ENCODE measurements around the gene INHA.

INHA gene

GRCh38 chr2:219566640-219567039 is 5.5 kb upstream of the INHA start:
- H3K4me1 ChIP-seq (ENCODE audit: control insufficient read depth, insufficient read depth, low read length): peaks cover 8% of the 10 kb centered on the region
- H3K9me3 ChIP-seq (ENCODE audit: control insufficient read depth, low read length): no peaks in the 10 kb centered on the region
- H3K36me3 ChIP-seq (ENCODE audit: control insufficient read depth, insufficient read depth, low read length): peaks cover 3% of the 10 kb centered on the region
- no peak overlapping the region for H3K4me3 ChIP-seq (ENCODE audit: insufficient read depth, low read depth, low read length)
- H3K27me3 ChIP-seq (ENCODE audit: control insufficient read depth, insufficient read depth, low read length, poor library complexity, severe bottlenecking): peaks cover 15% of the 10 kb centered on the region
- no peak overlapping the region for H3K27ac ChIP-seq (ENCODE audit: insufficient read depth, low read depth, low read length, poor library complexity, severe bottlenecking)
- 86 to 87% methylated on average over 11 of the region's 11 CpGs for WGBS, 2 experiments

GRCh38 chr2:219567131-219567530 is 5.0 kb upstream of the INHA start:
- H3K27me3 ChIP-seq (ENCODE audit: control insufficient read depth, insufficient read depth, low read length, poor library complexity, severe bottlenecking): peaks cover 15% of the 10 kb centered on the region
- 92 to 93% methylated on average over 18 of the region's 18 CpGs for WGBS, 2 experiments
- peaks cover 3% of the 10 kb centered on the region for H3K36me3 ChIP-seq (ENCODE audit: control insufficient read depth, insufficient read depth, low read length)

GRCh38 chr2:219567791-219568361 is 4.2 kb upstream of the INHA start:
- H3K9me3 ChIP-seq (ENCODE audit: control insufficient read depth, low read length): no peaks in the 10 kb centered on the region
- 93 to 94% methylated on average over 35 of the region's 35 CpGs for WGBS, 2 experiments
- H3K27ac ChIP-seq (ENCODE audit: insufficient read depth, low read depth, low read length, poor library complexity, severe bottlenecking): no peak overlapping the region
- peaks cover 15% of the 10 kb centered on the region for H3K27me3 ChIP-seq (ENCODE audit: control insufficient read depth, insufficient read depth, low read length, poor library complexity, severe bottlenecking)
- H3K36me3 ChIP-seq (ENCODE audit: control insufficient read depth, insufficient read depth, low read length): peaks cover 3% of the 10 kb centered on the region
- no peak overlapping the region for H3K4me3 ChIP-seq (ENCODE audit: insufficient read depth, low read depth, low read length)
- H3K4me1 ChIP-seq (ENCODE audit: control insufficient read depth, insufficient read depth, low read length): peaks cover 6% of the 10 kb centered on the region

More at GRCh38 chr2:219567131-219567530, 5.0 kb upstream of the INHA start:
- H3K4me1 ChIP-seq (ENCODE audit: control insufficient read depth, insufficient read depth, low read length): peaks cover 7% of the 10 kb centered on the region
- H3K9me3 ChIP-seq (ENCODE audit: control insufficient read depth, low read length): no peaks in the 10 kb centered on the region
- H3K4me3 ChIP-seq (ENCODE audit: insufficient read depth, low read depth, low read length): no peak overlapping the region
- no peak overlapping the region for H3K27ac ChIP-seq (ENCODE audit: insufficient read depth, low read depth, low read length, poor library complexity, severe bottlenecking)

GRCh38 chr2:219569041-219569440 is 3.1 kb upstream of the INHA start:
- H3K9me3 ChIP-seq (ENCODE audit: control insufficient read depth, low read length): no peaks in the 10 kb centered on the region
- H3K36me3 ChIP-seq (ENCODE audit: control insufficient read depth, insufficient read depth, low read length): peaks cover 3% of the 10 kb centered on the region
- H3K4me1 ChIP-seq (ENCODE audit: control insufficient read depth, insufficient read depth, low read length): peaks cover 6% of the 10 kb centered on the region
- no peak overlapping the region for H3K27ac ChIP-seq (ENCODE audit: insufficient read depth, low read depth, low read length, poor library complexity, severe bottlenecking)
- 89 to 90% methylated on average over 6 of the region's 6 CpGs for WGBS, 2 experiments
- no peak overlapping the region for H3K4me3 ChIP-seq (ENCODE audit: insufficient read depth, low read depth, low read length)
- H3K27me3 ChIP-seq (ENCODE audit: control insufficient read depth, insufficient read depth, low read length, poor library complexity, severe bottlenecking): peaks cover 15% of the 10 kb centered on the region

- Histone ChIP-seq H3K9me3 (ENCODE audit: control insufficient read depth, low read length) (no peaks in the 10 kb centered on the region), H3K27ac (ENCODE audit: insufficient read depth, low read depth, low read length, poor library complexity, severe bottlenecking) (no peak overlapping the region), H3K36me3 (ENCODE audit: control insufficient read depth, insufficient read depth, low read length) (peaks cover under 1% of the 10 kb centered on the region), H3K4me3 (ENCODE audit: insufficient read depth, low read depth, low read length) (peak overlapping the region; percentile 43), H3K4me1 (ENCODE audit: control insufficient read depth, insufficient read depth, low read length) (peaks cover 6% of the 10 kb centered on the region), H3K27me3 (ENCODE audit: control insufficient read depth, insufficient read depth, low read length, poor library complexity, severe bottlenecking) (peaks cover 15% of the 10 kb centered on the region)
- WGBS, 2 experiments: 82 to 87% methylated on average over 5 to 6 of the region's 6 CpGs
These were observed 2.5 kb upstream of the INHA start for GRCh38 chr2:219569635-219570034.

GRCh38 chr2:219570194-219570923 is 1.8 kb upstream of the INHA start:
- Histone ChIP-seq H3K36me3 (ENCODE audit: control insufficient read depth, insufficient read depth, low read length) (no peaks in the 10 kb centered on the region), H3K27me3 (ENCODE audit: control insufficient read depth, insufficient read depth, low read length, poor library complexity, severe bottlenecking) (peaks cover 15% of the 10 kb centered on the region), H3K9me3 (ENCODE audit: control insufficient read depth, low read length) (no peaks in the 10 kb centered on the region), H3K27ac (ENCODE audit: insufficient read depth, low read depth, low read length, poor library complexity, severe bottlenecking) (no peak overlapping the region), H3K4me3 (ENCODE audit: insufficient read depth, low read depth, low read length) (peak overlapping the region; percentile 43), H3K4me1 (ENCODE audit: control insufficient read depth, insufficient read depth, low read length) (peaks cover 6% of the 10 kb centered on the region)
- WGBS, 2 experiments: 10% methylated on average over 95 of the region's 95 CpGs

GRCh38 chr2:219570924-219571310 is 1.2 kb upstream of the INHA start:
- no peaks in the 10 kb centered on the region for H3K36me3 ChIP-seq (ENCODE audit: control insufficient read depth, insufficient read depth, low read length)
- H3K27me3 ChIP-seq (ENCODE audit: control insufficient read depth, insufficient read depth, low read length, poor library complexity, severe bottlenecking): peaks cover 15% of the 10 kb centered on the region
- peak overlapping the region; percentile 43 for H3K4me3 ChIP-seq (ENCODE audit: insufficient read depth, low read depth, low read length)
- no peaks in the 10 kb centered on the region for H3K9me3 ChIP-seq (ENCODE audit: control insufficient read depth, low read length)
- no peak overlapping the region for H3K27ac ChIP-seq (ENCODE audit: insufficient read depth, low read depth, low read length, poor library complexity, severe bottlenecking)
- H3K4me1 ChIP-seq (ENCODE audit: control insufficient read depth, insufficient read depth, low read length): peaks cover 9% of the 10 kb centered on the region
- 0% methylated on average over 55 of the region's 55 CpGs for WGBS, 2 experiments

GRCh38 chr2:219571311-219572236 is 536 bp upstream of the INHA start, which contains the start of gene OBSL1:
Gene OBSL1, minus strand, starts transcription at chr2:219571539. Its CDS starts 307 bp downstream, at chr2:219571232.
- 11 to 12% methylated on average over 41 to 42 of the region's 42 CpGs for WGBS, 2 experiments
- peaks cover 15% of the 10 kb centered on the region for H3K27me3 ChIP-seq (ENCODE audit: control insufficient read depth, insufficient read depth, low read length, poor library complexity, severe bottlenecking)
- H3K4me1 ChIP-seq (ENCODE audit: control insufficient read depth, insufficient read depth, low read length): peaks cover 16% of the 10 kb centered on the region
- H3K27ac ChIP-seq (ENCODE audit: insufficient read depth, low read depth, low read length, poor library complexity, severe bottlenecking): no peak within 1 kb of the TSS
- H3K9me3 ChIP-seq (ENCODE audit: control insufficient read depth, low read length): no peaks in the 10 kb centered on the region
- no peaks in the 10 kb centered on the region for H3K36me3 ChIP-seq (ENCODE audit: control insufficient read depth, insufficient read depth, low read length)
- peak within 1 kb of the TSS; percentile 43 for H3K4me3 ChIP-seq (ENCODE audit: insufficient read depth, low read depth, low read length)

- Histone ChIP-seq H3K27ac (ENCODE audit: insufficient read depth, low read depth, low read length, poor library complexity, severe bottlenecking) (no peak overlapping the region), H3K36me3 (ENCODE audit: control insufficient read depth, insufficient read depth, low read length) (no peaks in the 10 kb centered on the region), H3K9me3 (ENCODE audit: control insufficient read depth, low read length) (no peaks in the 10 kb centered on the region), H3K4me3 (ENCODE audit: insufficient read depth, low read depth, low read length) (no peak overlapping the region), H3K4me1 (ENCODE audit: control insufficient read depth, insufficient read depth, low read length) (peaks cover 30% of the 10 kb centered on the region), H3K27me3 (ENCODE audit: control insufficient read depth, insufficient read depth, low read length, poor library complexity, severe bottlenecking) (peaks cover 15% of the 10 kb centered on the region)
- 92 to 93% methylated on average over 5 of the region's 5 CpGs for WGBS, 2 experiments
These were observed 1.1 kb downstream of the INHA start for GRCh38 chr2:219573166-219573565.
